GM23338 (cell line): ENCODE data around the gene LRRC10B. TPM values are rescaled to one million over a fixed set of nuclear protein-coding genes. Genes with fewer than 3 reads are reported as not detected.

ENCODE experiments used
- ATAC-seq: fragments of 200-7000 bp; cut with Tn5 transposase; 3 replicates; pipeline ENCODE4 v1.9.1; 2020
- DNase-seq: peaks from one replicate; pipeline ENCODE4 v3.0.0-alpha.2; 2015; ENCODE audit warnings: low spot score
- H2AFZ ChIP-seq: fragments of 200-600 bp; sonication (generic); 2 replicates; pipeline ENCODE4 v1.8.0; 2016; ENCODE audit warnings: antibody characterized with exemption, mild to moderate bottlenecking, moderate library complexity
- H3F3A ChIP-seq: fragments of 200-600 bp; sonication (generic); replicated peaks from 2 replicates; pipeline ENCODE4 v1.8.0; 2017; ENCODE audit warnings: antibody characterized with exemption, mixed run types, low read depth
- H3K27ac ChIP-seq: fragments of 200-600 bp; sonication (generic); 2 replicates; pipeline ENCODE4 v1.6.1; 2016; ENCODE audit warnings: low read depth
- H3K27me3 ChIP-seq: fragments of 200-600 bp; sonication (generic); 2 replicates; pipeline ENCODE4 v1.8.0; 2016; ENCODE audit warnings: mild to moderate bottlenecking, mixed run types, moderate library complexity; ENCODE audit not compliant: insufficient read depth
- H3K36me3 ChIP-seq: fragments of 200-600 bp; sonication (generic); 2 replicates; pipeline ENCODE4 v1.8.0; 2016; ENCODE audit warnings: mild to moderate bottlenecking; ENCODE audit not compliant: insufficient read depth
- H3K4me1 ChIP-seq: fragments of 200-600 bp; sonication (generic); 2 replicates; pipeline ENCODE4 v1.8.0; 2016; ENCODE audit warnings: mild to moderate bottlenecking, moderate library complexity; ENCODE audit not compliant: insufficient read depth
- H3K4me2 ChIP-seq: fragments of 200-600 bp; sonication (generic); 2 replicates; pipeline ENCODE4 v1.7.1; 2017; ENCODE audit warnings: mixed run types
- H3K4me3 ChIP-seq: fragments of 200-600 bp; sonication (generic); 2 replicates; pipeline ENCODE4 v1.6.1; 2016; ENCODE audit warnings: mixed run types
- H3K79me2 ChIP-seq: fragments of 200-600 bp; sonication (generic); replicated peaks from 2 replicates; pipeline ENCODE4 v1.8.0; 2017; ENCODE audit warnings: mild to moderate bottlenecking; ENCODE audit not compliant: insufficient read depth
- H3K9me2 ChIP-seq: fragments of 200-600 bp; sonication (generic); 2 replicates; pipeline ENCODE4 v1.8.0; 2017; ENCODE audit not compliant: insufficient read depth
- H4K20me1 ChIP-seq: fragments of 200-600 bp; sonication (generic); replicated peaks from 2 replicates; pipeline ENCODE4 v1.8.0; 2017; ENCODE audit warnings: mild to moderate bottlenecking; ENCODE audit not compliant: insufficient read depth
- H3K27ac Mint-ChIP-seq: 2 replicates; pipeline ENCODE4 v1.8.0; 2020; ENCODE audit warnings: inconsistent platforms, mild to moderate bottlenecking, moderate library complexity, mixed read lengths
- H3K27me3 Mint-ChIP-seq: 3 replicates; pipeline ENCODE4 v1.8.0; 2022; ENCODE audit warnings: low read depth, mild to moderate bottlenecking, moderate library complexity, mixed read lengths, inconsistent platforms; ENCODE audit not compliant: insufficient read depth, poor library complexity
- H3K36me3 Mint-ChIP-seq: 3 replicates; pipeline ENCODE4 v1.8.0; 2021; ENCODE audit warnings: low read depth, mild to moderate bottlenecking, inconsistent platforms, moderate library complexity, mixed read lengths
- H3K4me1 Mint-ChIP-seq: 3 replicates; pipeline ENCODE4 v1.8.0; 2020; ENCODE audit warnings: mild to moderate bottlenecking, inconsistent platforms, mixed read lengths
- H3K4me3 Mint-ChIP-seq: 3 replicates; pipeline ENCODE4 v1.8.0; 2021; ENCODE audit warnings: moderate library complexity, mild to moderate bottlenecking, inconsistent platforms, mixed read lengths
- H3K9me3 Mint-ChIP-seq: 3 replicates; pipeline ENCODE4 v1.8.0; 2020; ENCODE audit warnings: moderate library complexity, mild to moderate bottlenecking, inconsistent platforms, mixed read lengths
- CREB1 ChIP-seq: fragments of 250-450 bp; sonication (Bioruptor Pico); IDR thresholded peaks from 2 replicates; pipeline ENCODE4 v1.5.0; 2020; ENCODE audit warnings: low read depth, mild to moderate bottlenecking, moderate library complexity
- CTCF ChIP-seq, 2 experiments: fragments of 200-600 bp in 1 of 2; sonication (generic) in 1 of 2; conservative IDR thresholded peaks; 2 replicates each; pipeline versions ENCODE4 v1.5.1 to v1.6.1; 2016 to 2017; ENCODE audit warnings: antibody characterized with exemption in 2 of 2, low read depth in 2 of 2, mild to moderate bottlenecking in 2 of 2, moderate library complexity in 1 of 2
- ETS1 ChIP-seq: IDR thresholded peaks from 2 replicates; pipeline ENCODE4 v1.6.1; 2016; ENCODE audit warnings: antibody characterized with exemption
- EZH2 ChIP-seq: fragments of 200-600 bp; sonication (generic); IDR thresholded peaks from one replicate; pipeline ENCODE4 v1.8.0; 2017; ENCODE audit warnings: antibody characterized with exemption, mild to moderate bottlenecking, low read depth; ENCODE audit not compliant: unreplicated experiment
- EZH2phosphoT487 ChIP-seq: fragments of 200-600 bp; sonication (generic); IDR thresholded peaks from one replicate; pipeline ENCODE4 v1.8.1; 2018; ENCODE audit warnings: antibody characterized with exemption; ENCODE audit not compliant: unreplicated experiment
- JUNB ChIP-seq: IDR thresholded peaks from one replicate; pipeline ENCODE4 v1.6.1; 2016; ENCODE audit warnings: antibody characterized with exemption; ENCODE audit not compliant: unreplicated experiment
- POLR2AphosphoS5 ChIP-seq: IDR thresholded peaks from 2 replicates; pipeline ENCODE4 v1.6.1; 2016; ENCODE audit warnings: antibody characterized with exemption, low read depth
- REST ChIP-seq: IDR thresholded peaks from one replicate; pipeline ENCODE4 v1.6.1; 2018; ENCODE audit warnings: antibody characterized with exemption; ENCODE audit not compliant: unreplicated experiment
- STAT1 ChIP-seq: IDR thresholded peaks from one replicate; pipeline ENCODE4 v1.6.1; 2016; ENCODE audit warnings: antibody characterized with exemption; ENCODE audit not compliant: unreplicated experiment
- ZNF114 ChIP-seq: fragments of 250-450 bp; sonication (Bioruptor Pico); IDR thresholded peaks from 2 replicates; pipeline ENCODE4 v1.5.0; 2020; ENCODE audit warnings: mild to moderate bottlenecking, moderate library complexity
- ZNF331 ChIP-seq: fragments of 250-450 bp; sonication (Bioruptor Pico); IDR thresholded peaks from 2 replicates; pipeline ENCODE4 v1.5.0; 2020; ENCODE audit warnings: low read depth, mild to moderate bottlenecking, moderate library complexity
- ZNF462 ChIP-seq: fragments of 250-450 bp; sonication (Bioruptor Pico); IDR thresholded peaks from 2 replicates; pipeline ENCODE4 v1.5.0; 2020; ENCODE audit warnings: mild to moderate bottlenecking, moderate library complexity
- polyA plus RNA-seq: library from polyadenylated mRNA; unstranded; fragments of >200 nt; fragmentation: Nextera tagmentation; extraction: Ambion mirVana; gene quantifications from 2 replicates; pipeline ENCODE4 v1.2.1, GENCODE V29; 2016
- total RNA-seq: library from RNA; depleted of rRNA; stranded (reverse); fragments of >200 nt; shearing (Covaris generic); gene quantifications from 2 replicates; pipeline ENCODE4 v1.2.3, GENCODE V29; 2014

Gene LRRC10B
- total and polyA plus RNA-seq, 2 experiments from 2014 or later: 0.47 to 1.6 TPM

- no peak for TF ChIP-seq ZNF331
- no peak for TF ChIP-seq EZH2phosphoT487
- no peak for TF ChIP-seq ZNF462 (CRISPR knock-in tag)
- TF ChIP-seq CTCF (conservative IDR thresholded peaks at IDR 0.05; ENCODE audit: low read depth in 2 of 2): no peak
- TF ChIP-seq POLR2AphosphoS5: no peak
- TF ChIP-seq REST: no peak
- TF ChIP-seq EZH2: no peak
- TF ChIP-seq ETS1: no peak
- TF ChIP-seq ZNF114: no peak
- no peak for TF ChIP-seq STAT1
- TF ChIP-seq CREB1 (CRISPR knock-in tag): no peak
- TF ChIP-seq JUNB: no peak
- peaks cover 21% of the 10 kb centered on the region for H3K4me1 ChIP-seq
- H3K27me3 Mint-ChIP-seq: peaks cover 10% of the 10 kb centered on the region
- DNase-seq (no peak), ATAC-seq (no peak)
- no peak overlapping the region for H2AFZ ChIP-seq
- H3K79me2 ChIP-seq: no peaks in the 10 kb centered on the region
- H3K4me1 Mint-ChIP-seq: peaks cover 47% of the 10 kb centered on the region
- H3F3A ChIP-seq: 0 out of 2 replicates have a peak, but pooled peaks cover 3% of the 10 kb centered on the region
- H3K9me3 Mint-ChIP-seq: no peaks in the 10 kb centered on the region
- no peak overlapping the region; the same call in 2 of the 3 replicates for H3K4me3 Mint-ChIP-seq
- H3K27ac Mint-ChIP-seq: no peak overlapping the region
- no peak overlapping the region for H3K4me3 ChIP-seq
- H3K36me3 Mint-ChIP-seq: no peaks in the 10 kb centered on the region; the same call in 2 of the 3 replicates
- H3K4me2 ChIP-seq: no peak overlapping the region
- H3K27me3 ChIP-seq: no peaks in the 10 kb centered on the region
- no peaks in the 10 kb centered on the region for H3K36me3 ChIP-seq
- no peaks in the 10 kb centered on the region for H4K20me1 ChIP-seq
- H3K27ac ChIP-seq: no peak overlapping the region
- 0 out of 2 replicates have a peak, but pooled peaks cover 4% of the 10 kb centered on the region for H3K9me2 ChIP-seq
Observed at GRCh38 chr11:61539006-61539405, 30.5 kb downstream of the LRRC10B start.
